OCI-LY1 (cell line): ENCODE data around the gene SH3BP5.

Experiments used
- CTCF ChIP-seq: fragments of 200-600 bp; sonication (generic), shearing (Covaris generic); IDR thresholded peaks from 2 replicates; pipeline ENCODE4 v1.5.1; 2017; ENCODE audit warnings: mild to moderate bottlenecking, antibody characterized with exemption, low read length, moderate library complexity, mixed read lengths
- EZH2 ChIP-seq: fragments of 200-600 bp; sonication (generic), shearing (Covaris generic); IDR thresholded peaks from 2 replicates; pipeline ENCODE4 v1.8.0; 2017; ENCODE audit warnings: borderline replicate concordance, mixed run types, mild to moderate bottlenecking, antibody characterized with exemption, low read length, moderate library complexity, mixed read lengths

DNA sequence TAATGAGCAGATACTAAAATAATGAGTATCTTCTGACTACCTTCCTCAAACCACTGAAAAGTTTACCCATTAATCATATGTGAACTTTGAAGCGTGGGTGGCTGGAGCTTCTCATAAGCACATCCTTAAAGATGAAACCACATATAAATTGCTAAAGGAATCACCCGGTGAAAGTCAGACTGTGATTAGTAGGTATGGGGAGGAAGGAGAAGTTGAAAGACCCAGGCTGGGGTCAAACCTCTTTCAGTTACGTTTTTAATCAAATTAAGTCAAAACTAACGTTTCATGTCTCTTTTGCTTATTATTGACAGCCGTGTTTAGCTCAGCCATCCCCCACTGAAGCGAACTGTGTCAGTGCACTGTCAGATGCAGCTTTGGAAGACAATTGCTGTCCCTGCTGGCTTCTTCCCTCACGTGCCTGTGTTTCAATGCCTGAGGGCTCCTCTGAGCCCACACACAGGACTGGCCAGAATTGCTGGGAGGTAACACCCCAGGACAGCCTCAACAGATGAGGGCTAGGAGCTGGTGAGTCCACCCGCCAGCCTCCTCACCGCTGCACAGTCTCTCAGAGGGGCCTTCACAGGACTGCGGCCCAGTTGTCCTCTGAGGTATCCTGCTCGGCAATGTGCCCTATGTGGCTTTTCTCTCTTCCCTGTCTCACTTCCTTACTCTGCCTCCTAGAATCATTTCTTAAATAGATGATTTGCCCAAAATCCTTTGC is 29.3 kb upstream of the SH3BP5 start:
- TF ChIP-seq CTCF (no peak), EZH2 (no peak)
